Duodenal mucosa (tissue), 2 donors: ENCODE results near the gene MIER2.
"Not testable (repeated sequence)": the region's sequence is repeated elsewhere in the genome, so short reads cannot be mapped to it uniquely, and the experiment has no call there.

Experiments
- H3K27ac ChIP-seq: one replicate; pipeline ENCODE4 v1.7.0; 2013; ENCODE audit warnings: low read depth, low read length
- H3K27me3 ChIP-seq, 2 donors: one replicate each; pipeline ENCODE4 v1.7.0; 2013; ENCODE audit warnings: low read length in 2 of 2, control low read depth in 1 of 2; ENCODE audit not compliant: insufficient read depth in 2 of 2, control insufficient read depth in 1 of 2
- H3K36me3 ChIP-seq, 2 donors: one replicate each; pipeline ENCODE4 v1.7.0; 2013; ENCODE audit warnings: low read length in 2 of 2, control low read depth in 1 of 2; ENCODE audit not compliant: insufficient read depth in 2 of 2, control insufficient read depth in 1 of 2
- H3K4me1 ChIP-seq, 2 donors: one replicate each; pipeline ENCODE4 v1.7.0; 2013; ENCODE audit warnings: low read length in 2 of 2, control low read depth in 1 of 2; ENCODE audit not compliant: insufficient read depth in 2 of 2, control insufficient read depth in 1 of 2
- H3K4me3 ChIP-seq, 2 donors: one replicate each; pipeline ENCODE4 v1.7.0; 2013; ENCODE audit warnings: low read length in 2 of 2, low read depth in 1 of 2
- H3K9ac ChIP-seq, 2 donors: one replicate each; pipeline ENCODE4 v1.7.0; 2013; ENCODE audit warnings: low read length in 2 of 2, low read depth in 1 of 2
- H3K9me3 ChIP-seq, 2 donors: one replicate each; pipeline ENCODE4 v1.7.0; 2013; ENCODE audit warnings: low read length in 2 of 2, control low read depth in 1 of 2; ENCODE audit not compliant: control insufficient read depth in 1 of 2

Gene MIER2

DNA sequence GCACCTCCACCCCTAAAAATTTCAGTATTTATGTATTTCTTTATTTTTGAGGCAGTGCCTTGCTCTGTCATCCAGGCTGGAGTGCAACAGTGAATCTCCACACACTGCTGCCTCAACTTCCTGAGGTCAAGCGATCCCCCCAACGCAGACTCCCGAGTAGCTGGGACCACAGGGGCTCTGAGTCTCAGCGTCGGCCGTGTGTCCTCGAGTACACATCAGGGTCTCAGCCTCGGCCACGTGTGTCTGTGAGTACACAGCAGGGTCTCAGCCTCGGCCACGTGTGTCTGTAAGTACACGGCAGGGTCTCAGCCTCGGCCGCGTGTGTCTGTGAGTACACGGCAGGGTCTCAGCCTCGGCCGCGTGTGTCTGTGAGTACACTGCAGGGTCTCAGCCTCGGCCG lies 43.2 kb upstream of the MIER2 start:
- H3K27ac ChIP-seq: no peak overlapping the region
- H3K27me3 ChIP-seq: peaks cover 18 to 23% of the 10 kb centered on the region in 2 donors
- H3K4me3 ChIP-seq: no peak overlapping the region
- no peaks in the 10 kb centered on the region for H3K9me3 ChIP-seq
- H3K9ac ChIP-seq: no peak overlapping the region
- H3K4me1 ChIP-seq: no peaks in the 10 kb centered on the region
- H3K36me3 ChIP-seq: no peaks in the 10 kb centered on the region

- H3K27me3 ChIP-seq: peaks cover 18 to 25% of the 10 kb centered on the region in 2 donors
- H3K27ac ChIP-seq, H3K4me3 ChIP-seq, H3K9me3 ChIP-seq, H3K36me3 ChIP-seq, H3K4me1 ChIP-seq, H3K9ac ChIP-seq: not testable (repeated sequence)
These were observed 42.2 kb upstream of the MIER2 start for GRCh38 chr19:386632-387301.

- not testable (repeated sequence) for H3K27ac ChIP-seq, H3K4me3 ChIP-seq, H3K36me3 ChIP-seq, H3K9me3 ChIP-seq, H3K9ac ChIP-seq, H3K4me1 ChIP-seq
- H3K27me3 ChIP-seq: peaks cover 18 to 25% of the 10 kb centered on the region in 2 donors
These were observed 41.6 kb upstream of the MIER2 start for GRCh38 chr19:386189-386588.

GRCh38 chr19:384799-385169 lies 40.2 kb upstream of the MIER2 start:
- H3K36me3 ChIP-seq: no peaks in the 10 kb centered on the region
- H3K27me3 ChIP-seq: peaks cover 18 to 25% of the 10 kb centered on the region in 2 donors
- H3K9ac ChIP-seq: no peak overlapping the region
- no peaks in the 10 kb centered on the region for H3K9me3 ChIP-seq
- H3K27ac ChIP-seq: no peak overlapping the region
- H3K4me1 ChIP-seq: no peaks in the 10 kb centered on the region
- H3K4me3 ChIP-seq: no peak overlapping the region

DNA sequence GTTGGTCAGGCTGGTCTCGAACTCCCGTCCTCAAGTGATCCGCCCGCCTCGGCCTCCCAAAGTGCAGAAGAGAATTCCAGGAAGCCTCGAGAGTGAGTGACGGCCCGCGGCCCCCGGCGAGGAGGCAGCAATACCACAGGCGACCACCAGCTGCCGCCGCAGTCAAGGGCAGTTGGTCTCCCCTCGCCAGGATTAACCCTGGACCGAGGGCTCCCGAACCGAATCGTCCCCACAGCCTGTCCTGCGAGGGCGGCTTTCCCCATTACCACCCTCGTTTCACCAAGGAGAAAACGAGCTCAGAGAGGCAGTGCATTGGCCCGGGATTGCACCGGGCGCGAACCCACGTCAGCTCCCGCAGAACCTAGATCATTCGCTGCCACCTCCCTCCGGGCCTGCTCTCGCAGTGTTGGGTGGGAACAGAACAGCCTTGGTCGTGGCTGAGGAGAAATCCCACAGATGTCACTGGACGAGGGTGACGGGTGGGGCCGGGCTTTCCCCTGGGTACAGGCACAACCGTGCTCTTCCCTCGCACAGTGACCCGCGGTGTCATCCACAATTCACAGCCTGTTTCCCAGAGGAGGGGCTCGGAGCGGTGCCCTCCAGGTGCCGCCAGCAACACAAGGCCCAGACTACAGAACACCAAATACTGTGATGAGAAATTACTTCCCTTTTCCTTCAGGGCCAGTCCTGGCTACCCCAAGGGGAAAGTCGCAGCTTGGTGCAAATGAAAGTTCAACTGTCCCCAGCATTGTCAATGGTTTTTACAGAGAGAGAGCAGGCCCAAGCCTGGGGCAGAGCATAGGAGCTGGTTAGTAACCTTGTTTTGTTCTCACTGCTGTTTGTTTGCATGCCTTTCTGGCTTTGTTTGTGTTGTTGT lies 39.6 kb upstream of the MIER2 start:
- Histone ChIP-seq H3K4me1 (no peaks in the 10 kb centered on the region), H3K36me3 (no peaks in the 10 kb centered on the region), H3K27me3 (peaks cover 18 to 21% of the 10 kb centered on the region in 2 donors), H3K27ac (no peak overlapping the region), H3K9me3 (no peaks in the 10 kb centered on the region), H3K9ac (no peak overlapping the region), H3K4me3 (no peak overlapping the region)

GRCh38 chr19:383040-383439 lies 38.4 kb upstream of the MIER2 start:
- H3K36me3 ChIP-seq: no peaks in the 10 kb centered on the region
- no peak overlapping the region for H3K27ac ChIP-seq
- no peaks in the 10 kb centered on the region for H3K4me1 ChIP-seq
- H3K27me3 ChIP-seq: peaks cover 14 to 18% of the 10 kb centered on the region in 2 donors
- no peak overlapping the region for H3K9ac ChIP-seq
- H3K9me3 ChIP-seq: no peaks in the 10 kb centered on the region
- H3K4me3 ChIP-seq: no peak overlapping the region

DNA sequence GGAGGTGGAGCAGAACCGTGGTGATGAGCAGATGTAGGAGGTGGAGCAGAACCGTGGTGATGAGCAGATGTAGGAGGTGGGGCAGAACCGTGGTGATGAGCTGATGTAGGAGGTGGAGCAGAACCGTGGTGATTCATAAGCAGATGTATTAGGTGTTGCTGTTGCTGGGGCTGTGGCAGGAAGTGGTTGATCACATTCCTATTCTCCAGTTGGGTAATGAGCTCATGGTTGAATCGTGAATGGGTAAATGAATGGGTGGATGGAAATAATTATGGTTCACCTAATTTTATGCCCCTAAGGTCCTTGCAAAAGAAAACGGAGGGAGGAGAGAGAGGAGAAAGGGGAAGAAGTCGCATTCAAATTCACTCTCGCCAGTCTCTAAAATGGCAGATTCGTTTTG lies 38.0 kb upstream of the MIER2 start:
- not testable (repeated sequence) for H3K36me3 ChIP-seq, H3K4me3 ChIP-seq, H3K27ac ChIP-seq, H3K4me1 ChIP-seq, H3K9me3 ChIP-seq, H3K9ac ChIP-seq
- H3K27me3 ChIP-seq: peaks cover 14 to 18% of the 10 kb centered on the region in 2 donors

DNA sequence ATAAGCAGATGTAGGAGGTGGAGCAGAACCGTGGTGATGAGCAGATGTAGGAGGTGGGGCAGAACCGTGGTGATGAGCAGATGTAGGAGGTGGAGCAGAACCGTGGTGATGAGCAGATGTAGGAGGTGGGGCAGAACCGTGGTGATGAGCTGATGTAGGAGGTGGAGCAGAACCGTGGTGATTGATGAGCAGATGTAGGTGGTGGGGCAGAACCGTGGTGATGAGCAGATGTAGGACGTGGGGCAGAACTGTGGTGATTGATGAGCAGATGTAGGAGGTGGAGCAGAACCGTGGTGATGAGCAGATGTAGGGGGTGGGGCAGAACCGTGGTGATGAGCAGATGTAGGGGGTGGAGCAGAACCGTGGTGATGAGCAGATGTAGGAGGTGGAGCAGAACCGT lies 37.3 kb upstream of the MIER2 start:
- peaks cover 14 to 18% of the 10 kb centered on the region in 2 donors for H3K27me3 ChIP-seq
- not testable (repeated sequence) for H3K36me3 ChIP-seq, H3K27ac ChIP-seq, H3K9me3 ChIP-seq, H3K4me1 ChIP-seq, H3K9ac ChIP-seq, H3K4me3 ChIP-seq

DNA sequence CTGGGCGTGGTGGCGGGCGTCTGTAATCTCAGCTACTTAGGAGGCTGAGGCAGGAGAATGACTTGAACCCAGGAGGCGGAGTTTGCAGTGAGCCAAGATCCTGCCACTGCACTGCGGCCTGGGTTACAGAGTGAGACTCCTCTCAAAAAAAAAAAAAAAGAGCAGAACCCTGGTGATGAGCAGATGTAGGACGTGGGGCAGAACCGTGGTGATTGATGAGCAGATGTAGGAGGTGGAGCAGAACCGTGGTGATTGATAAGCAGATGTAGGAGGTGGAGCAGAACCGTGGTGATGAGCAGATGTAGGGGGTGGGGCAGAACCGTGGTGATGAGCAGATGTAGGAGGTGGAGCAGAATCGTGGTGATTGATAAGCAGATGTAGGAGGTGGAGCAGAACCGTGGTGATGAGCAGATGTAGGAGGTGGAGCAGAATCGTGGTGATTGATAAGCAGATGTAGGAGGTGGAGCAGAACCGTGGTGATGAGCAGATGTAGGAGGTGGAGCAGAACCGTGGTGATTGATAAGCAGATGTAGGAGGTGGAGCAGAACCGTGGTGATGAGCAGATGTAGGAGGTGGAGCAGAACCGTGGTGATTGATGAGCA lies 36.1 kb upstream of the MIER2 start:
- H3K27ac ChIP-seq, H3K9me3 ChIP-seq, H3K9ac ChIP-seq, H3K4me3 ChIP-seq, H3K4me1 ChIP-seq, H3K36me3 ChIP-seq: not testable (repeated sequence)
- H3K27me3 ChIP-seq: peaks cover 14 to 18% of the 10 kb centered on the region in 2 donors

GRCh38 chr19:379796-380195 lies 35.2 kb upstream of the MIER2 start:
- Histone ChIP-seq H3K4me3 (no peak overlapping the region), H3K27ac (no peak overlapping the region), H3K4me1 (no peaks in the 10 kb centered on the region), H3K36me3 (no peaks in the 10 kb centered on the region), H3K9me3 (no peaks in the 10 kb centered on the region), H3K9ac (no peak overlapping the region), H3K27me3 (peaks cover 14 to 18% of the 10 kb centered on the region in 2 donors)
